Cardiac muscle cell (in vitro differentiated cells and primary cell): ENCODE data around the gene CENPU. TPM values are rescaled to one million over a fixed set of nuclear protein-coding genes. Genes with fewer than 3 reads are reported as not detected.
"Not testable (repeated sequence)": the region's sequence is repeated elsewhere in the genome, so short reads cannot be mapped to it uniquely, and the experiment has no call there.

Source experiments
- DNase-seq, 2 donors: peaks; one replicate each; pipeline versions ENCODE4 v3.0.0 to v3.0.0-alpha.2; 2010 to 2017; ENCODE audit warnings: low read depth in 1 of 2, low spot score in 1 of 2
- H3K27ac ChIP-seq: fragments of 200-600 bp; sonication (generic); 2 replicates; pipeline ENCODE4 v1.5.1; 2016
- H3K27me3 ChIP-seq: fragments of 200-600 bp; sonication (generic); 2 replicates; pipeline ENCODE4 v1.6.0; 2016; ENCODE audit warnings: control low read depth
- H3K36me3 ChIP-seq: fragments of 200-600 bp; sonication (generic); 2 replicates; pipeline ENCODE4 v1.5.1; 2016; ENCODE audit warnings: control low read depth
- H3K4me1 ChIP-seq: fragments of 200-600 bp; sonication (generic); 2 replicates; pipeline ENCODE4 v1.8.1; 2017; ENCODE audit warnings: low read depth, mild to moderate bottlenecking, mixed run types
- H3K4me3 ChIP-seq: fragments of 200-600 bp; sonication (generic); 2 replicates; pipeline ENCODE4 v1.5.1; 2016; ENCODE audit warnings: mild to moderate bottlenecking
- H3K9me3 ChIP-seq: fragments of 200-600 bp; sonication (generic); 2 replicates; pipeline ENCODE4 v1.5.1; 2017; ENCODE audit warnings: low read depth, mild to moderate bottlenecking, control low read depth
- CTCF ChIP-seq: IDR thresholded peaks from 2 replicates; pipeline ENCODE4 v1.5.1; 2012; ENCODE audit warnings: low read depth, mild to moderate bottlenecking, low read length
- polyA plus RNA-seq: library from polyadenylated mRNA; unstranded; fragments of >200 nt; fragmentation: Nextera tagmentation; extraction: Ambion mirVana; gene quantifications from 2 replicates; pipeline ENCODE4 v1.2.1, GENCODE V29; 2016
- total RNA-seq: library from RNA; depleted of rRNA; stranded (reverse); fragments of >200 nt; gene quantifications from 2 replicates; pipeline ENCODE4 v1.2.3, GENCODE V29; 2016

The CENPU gene
- total and polyA plus RNA-seq, 2 experiments from 2014 or later, result 8.7 to 9.9 TPM

GRCh38 chr4:184660978-184661377, 72.9 kb downstream of the CENPU start:
- H3K36me3 ChIP-seq, result peaks cover 8% of the 10 kb centered on the region
- no peaks in the 10 kb centered on the region for H3K9me3 ChIP-seq
- no peak overlapping the region for H3K4me3 ChIP-seq
- TF ChIP-seq CTCF, result no peak
- no peak for DNase-seq
- H3K27ac ChIP-seq, result no peak overlapping the region
- no peaks in the 10 kb centered on the region for H3K4me1 ChIP-seq
- H3K27me3 ChIP-seq, result no peaks in the 10 kb centered on the region

GRCh38 chr4:184657820-184658219, 76.1 kb downstream of the CENPU start:
- not testable (repeated sequence) for H3K27me3 ChIP-seq, H3K4me1 ChIP-seq, DNase-seq, H3K27ac ChIP-seq, H3K9me3 ChIP-seq, H3K4me3 ChIP-seq
- peaks cover 11% of the 10 kb centered on the region for H3K36me3 ChIP-seq

- no peak for DNase-seq
- H3K4me1 ChIP-seq, result no peaks in the 10 kb centered on the region
- no peaks in the 10 kb centered on the region for H3K27me3 ChIP-seq
- H3K4me3 ChIP-seq, result no peak overlapping the region
- H3K36me3 ChIP-seq, result peaks cover 7% of the 10 kb centered on the region
- H3K9me3 ChIP-seq, result no peaks in the 10 kb centered on the region
- no peak for TF ChIP-seq CTCF
- no peak overlapping the region for H3K27ac ChIP-seq
Measured at GRCh38 chr4:184657144-184657543, 76.8 kb downstream of the CENPU start.

- Histone ChIP-seq H3K36me3 (peaks cover 7% of the 10 kb centered on the region), H3K4me3 (no peak overlapping the region), H3K27me3 (no peaks in the 10 kb centered on the region), H3K9me3 (no peaks in the 10 kb centered on the region), H3K4me1 (no peaks in the 10 kb centered on the region), H3K27ac (no peak overlapping the region)
- DNase-seq, result no peak
- no peak for TF ChIP-seq CTCF
Measured at GRCh38 chr4:184655889-184656869, 77.7 kb downstream of the CENPU start.

GRCh38 chr4:184653650-184654049, 80.2 kb downstream of the CENPU start:
- Histone ChIP-seq H3K9me3 (no peaks in the 10 kb centered on the region), H3K27ac (no peak overlapping the region)
- no peak for DNase-seq

GRCh38 chr4:184652681-184653080, 81.2 kb downstream of the CENPU start:
- not testable (repeated sequence) for H3K4me1 ChIP-seq, H3K4me3 ChIP-seq, H3K27me3 ChIP-seq, H3K27ac ChIP-seq, DNase-seq, H3K36me3 ChIP-seq, H3K9me3 ChIP-seq

More at GRCh38 chr4:184653650-184654049, 80.2 kb downstream of the CENPU start:
- Histone ChIP-seq H3K4me3 (no peak overlapping the region), H3K36me3 (peaks cover 3% of the 10 kb centered on the region), H3K4me1 (peaks cover 7% of the 10 kb centered on the region), H3K27me3 (no peaks in the 10 kb centered on the region)
- no peak for TF ChIP-seq CTCF
